HG02763 (cell line): Measurements from ENCODE around the gene SMAD5.

Source experiments
- ATAC-seq: cut with Tn5 transposase; IDR thresholded peaks from one replicate; pipeline ENCODE4 v1.9.1; 2021; ENCODE audit warnings: mild to moderate bottlenecking, moderate library complexity; ENCODE audit not compliant: unreplicated experiment

The SMAD5 gene

GRCh38 chr5:136132557-136133221 lies at the start of gene SMAD5:
TSS of gene SMAD5 (plus strand) at chr5:136132845. CDS start at chr5:136153761, 20,916 bp downstream.
- peak; percentile 93 for ATAC-seq

- ATAC-seq = no peak
Observed at GRCh38 chr5:136084698-136085097, 47.9 kb upstream of the SMAD5 start.

- no peak for ATAC-seq
Observed at GRCh38 chr5:136086783-136087566, 45.7 kb upstream of the SMAD5 start.

GRCh38 chr5:136087961-136088871 lies 44.4 kb upstream of the SMAD5 start:
- no peak for ATAC-seq

GRCh38 chr5:136089791-136090190 lies 42.9 kb upstream of the SMAD5 start:
- ATAC-seq = no peak

GRCh38 chr5:136090319-136090718 lies 42.3 kb upstream of the SMAD5 start:
- no peak for ATAC-seq

GRCh38 chr5:136094189-136094912 lies 38.3 kb upstream of the SMAD5 start:
- no peak for ATAC-seq

GRCh38 chr5:136094913-136095641 lies 37.6 kb upstream of the SMAD5 start:
- ATAC-seq = no peak

- no peak for ATAC-seq
Observed at GRCh38 chr5:136098176-136098575, 34.5 kb upstream of the SMAD5 start.

GRCh38 chr5:136099870-136100269 lies 32.8 kb upstream of the SMAD5 start:
- ATAC-seq = no peak

- ATAC-seq = no peak
Observed at GRCh38 chr5:136101884-136102283, 30.8 kb upstream of the SMAD5 start.

- ATAC-seq = peak; percentile 69
Observed at GRCh38 chr5:136103118-136103517, 29.5 kb upstream of the SMAD5 start.

GRCh38 chr5:136104306-136104965 lies 28.2 kb upstream of the SMAD5 start:
- no peak for ATAC-seq

GRCh38 chr5:136106351-136107031 lies 26.2 kb upstream of the SMAD5 start:
- no peak for ATAC-seq

GRCh38 chr5:136108180-136108611 lies 24.4 kb upstream of the SMAD5 start:
- ATAC-seq = peak; percentile 59

GRCh38 chr5:136108766-136109165 lies 23.9 kb upstream of the SMAD5 start:
- ATAC-seq = no peak

GRCh38 chr5:136109453-136110135 lies 23.1 kb upstream of the SMAD5 start:
- ATAC-seq = no peak

GRCh38 chr5:136113606-136114005 lies 19.0 kb upstream of the SMAD5 start:
- ATAC-seq = no peak
